Amniotic stem cell (primary cell): ENCODE results near the gene ZP3.
"Not testable (repeated sequence)": the region's sequence is repeated elsewhere in the genome, so short reads cannot be mapped to it uniquely, and the experiment has no call there.

ENCODE experiments used
- DNase-seq: peaks from one replicate; lab custom pipeline; 2025; lab: John Stamatoyannopoulos, UW

Gene ZP3

GRCh38 chr7:76405738-76406137, 19.0 kb upstream of the ZP3 start:
- DNase-seq = no peak

- DNase-seq = no peak
Measured at GRCh38 chr7:76407718-76408117, 17.0 kb upstream of the ZP3 start.

GRCh38 chr7:76408121-76408560, 16.6 kb upstream of the ZP3 start:
- DNase-seq = no peak

- DNase-seq = no peak
Measured at GRCh38 chr7:76409537-76409936, 15.2 kb upstream of the ZP3 start, which contains the start of gene SSC4D. TSS of gene SSC4D (minus strand) at chr7:76409697. CDS start at chr7:76404439, 5,258 bp downstream.

GRCh38 chr7:76411626-76412025, 13.1 kb upstream of the ZP3 start:
- DNase-seq = no peak

- DNase-seq = no peak
Measured at GRCh38 chr7:76412249-76412648, 12.5 kb upstream of the ZP3 start.

GRCh38 chr7:76417654-76418310, 7.0 kb upstream of the ZP3 start:
- not testable (repeated sequence) for DNase-seq

GRCh38 chr7:76421097-76421496, 3.7 kb upstream of the ZP3 start:
- peak; percentile 82 for DNase-seq

- no peak for DNase-seq
Measured at GRCh38 chr7:76423666-76424412, 911 bp upstream of the ZP3 start.

- DNase-seq = no peak
Measured at GRCh38 chr7:76425156-76425555, 406 bp downstream of the ZP3 start.

GRCh38 chr7:76425558-76425957, 808 bp downstream of the ZP3 start:
- DNase-seq = not testable (repeated sequence)

- DNase-seq = no peak
Measured at GRCh38 chr7:76426246-76426645, 1.5 kb downstream of the ZP3 start.

- DNase-seq = no peak
Measured at GRCh38 chr7:76427635-76428034, 2.9 kb downstream of the ZP3 start.

GRCh38 chr7:76428149-76428823, 3.5 kb downstream of the ZP3 start:
- DNase-seq = no peak

- no peak for DNase-seq
Measured at GRCh38 chr7:76428868-76429805, 4.4 kb downstream of the ZP3 start.

GRCh38 chr7:76430211-76430610, 5.5 kb downstream of the ZP3 start:
- no peak for DNase-seq

GRCh38 chr7:76430836-76431235, 6.1 kb downstream of the ZP3 start:
- no peak for DNase-seq

GRCh38 chr7:76437873-76438272, 13.1 kb downstream of the ZP3 start:
- peak; percentile 63 for DNase-seq

- DNase-seq = not testable (repeated sequence)
Measured at GRCh38 chr7:76439120-76439888, 14.6 kb downstream of the ZP3 start.

GRCh38 chr7:76440404-76440803, 15.7 kb downstream of the ZP3 start:
- DNase-seq = not testable (repeated sequence)

GRCh38 chr7:76441792-76442191, 17.0 kb downstream of the ZP3 start:
- DNase-seq = not testable (repeated sequence)
